Activated naive CD8-positive, alpha-beta T cell treated with anti-CD3 and anti-CD28 coated beads, Interleukin-2, amount 50 U/mL, for 24 hours (primary cell): Measurements from ENCODE around the gene ADGRG6.
A peak's percentile ranks its signal among the peaks of the same experiment; 100 is the strongest.

Source experiments
- ATAC-seq: fragments of 150-1000 bp; cut with Tn5 transposase; one replicate; pipeline ENCODE4 v1.10.0; 2021
- DNase-seq: peaks from one replicate; pipeline ENCODE4 v3.0.0; 2021
- H3K27ac Mint-ChIP-seq: one replicate; pipeline ENCODE4 v1.8.0; 2021; ENCODE audit warnings: mild to moderate bottlenecking, mixed read lengths
- H3K27me3 Mint-ChIP-seq: one replicate; pipeline ENCODE4 v1.8.0; 2021; ENCODE audit warnings: mixed read lengths
- H3K36me3 Mint-ChIP-seq: one replicate; pipeline ENCODE4 v1.8.0; 2021; ENCODE audit warnings: low read depth, mixed read lengths
- H3K4me1 Mint-ChIP-seq: one replicate; pipeline ENCODE4 v1.8.0; 2021; ENCODE audit warnings: mixed read lengths
- H3K4me3 Mint-ChIP-seq: one replicate; pipeline ENCODE4 v1.8.0; 2021; ENCODE audit warnings: mild to moderate bottlenecking, moderate library complexity, mixed read lengths
- H3K9me3 Mint-ChIP-seq: one replicate; pipeline ENCODE4 v1.8.0; 2021; ENCODE audit warnings: mixed read lengths

The ADGRG6 gene

DNA sequence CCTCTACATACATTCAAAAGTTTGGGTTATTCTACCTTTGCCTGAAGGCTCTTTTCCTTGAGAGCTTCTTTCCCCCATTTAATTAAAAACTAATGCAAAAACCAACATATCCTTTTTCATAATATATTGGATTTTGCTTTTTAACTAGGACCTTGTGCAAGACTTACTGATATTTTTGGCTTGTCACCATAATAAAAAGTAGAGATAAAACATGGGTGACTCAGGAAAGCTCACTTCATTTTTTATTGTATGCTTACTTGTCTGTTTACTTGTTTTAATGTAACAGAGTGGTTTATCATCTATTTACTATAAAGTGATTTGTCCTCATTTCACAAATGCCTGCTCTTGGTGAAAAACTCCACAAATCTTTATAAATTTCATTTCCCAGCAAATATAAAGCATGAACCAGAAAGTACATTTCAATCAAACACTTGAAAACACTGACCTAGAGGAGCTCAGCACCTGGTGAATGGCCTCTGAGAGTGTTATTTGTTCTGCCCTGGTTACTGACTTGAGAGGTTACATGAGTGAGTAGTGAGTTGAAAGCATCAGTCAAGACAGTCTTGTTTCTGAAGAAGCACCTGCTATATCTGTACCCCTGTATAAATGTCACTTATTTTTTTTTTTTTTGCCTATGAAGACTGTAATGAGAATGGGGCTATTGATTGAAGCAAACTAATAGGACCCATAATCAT, 20.8 kb downstream of the ADGRG6 start:
- no peak overlapping the region for H3K4me3 Mint-ChIP-seq
- no peak for DNase-seq
- H3K4me1 Mint-ChIP-seq, result no peaks in the 10 kb centered on the region
- no peaks in the 10 kb centered on the region for H3K27me3 Mint-ChIP-seq
- no peaks in the 10 kb centered on the region for H3K9me3 Mint-ChIP-seq
- ATAC-seq, result no peak
- H3K27ac Mint-ChIP-seq, result no peak overlapping the region
- H3K36me3 Mint-ChIP-seq, result no peaks in the 10 kb centered on the region

DNA sequence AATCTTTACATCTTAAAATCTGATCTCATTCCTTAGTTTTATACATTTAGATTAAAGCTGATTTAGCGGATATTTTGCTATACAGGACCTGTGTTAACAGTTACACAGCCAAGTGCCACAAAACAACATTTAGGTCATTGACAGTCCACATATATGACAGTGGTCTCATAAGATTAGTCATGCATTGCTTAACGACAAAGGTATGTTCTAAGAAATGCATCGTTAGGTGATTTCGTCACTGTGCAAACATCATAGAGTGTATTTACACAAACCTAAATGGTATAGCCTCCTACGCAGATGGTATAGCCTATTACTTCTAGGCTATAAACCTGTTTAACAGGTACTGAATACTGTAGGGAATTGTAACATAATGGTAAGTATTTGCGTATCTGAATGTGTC, 21.6 kb downstream of the ADGRG6 start:
- Mint-ChIP-seq H3K4me3 (no peak overlapping the region), H3K27ac (no peak overlapping the region), H3K27me3 (no peaks in the 10 kb centered on the region), H3K4me1 (no peaks in the 10 kb centered on the region), H3K36me3 (no peaks in the 10 kb centered on the region), H3K9me3 (no peaks in the 10 kb centered on the region)
- DNase-seq (no peak), ATAC-seq (no peak)

DNA sequence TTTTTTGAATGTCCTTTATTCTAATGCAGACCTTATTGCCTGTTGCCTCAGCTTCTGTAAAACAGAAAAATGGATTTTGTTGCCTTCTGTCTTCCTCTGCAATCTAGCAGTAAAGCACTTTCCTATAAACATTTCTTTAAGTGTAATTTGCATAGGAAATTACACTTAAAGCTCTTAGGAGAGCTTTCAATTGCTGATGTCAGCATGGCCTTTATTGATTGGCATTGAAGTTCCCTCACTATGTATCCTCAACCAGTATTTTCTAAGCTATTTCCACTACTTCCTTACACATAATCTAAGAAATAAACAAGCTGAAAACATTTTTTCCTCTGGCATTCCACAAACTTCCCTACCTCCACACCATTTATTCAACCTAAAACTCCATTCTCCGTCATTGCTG, 22.3 kb downstream of the ADGRG6 start:
- Mint-ChIP-seq H3K27ac (no peak overlapping the region), H3K27me3 (no peaks in the 10 kb centered on the region), H3K4me1 (no peaks in the 10 kb centered on the region), H3K9me3 (no peaks in the 10 kb centered on the region), H3K4me3 (no peak overlapping the region), H3K36me3 (no peaks in the 10 kb centered on the region)
- no peak for ATAC-seq
- no peak for DNase-seq

DNA sequence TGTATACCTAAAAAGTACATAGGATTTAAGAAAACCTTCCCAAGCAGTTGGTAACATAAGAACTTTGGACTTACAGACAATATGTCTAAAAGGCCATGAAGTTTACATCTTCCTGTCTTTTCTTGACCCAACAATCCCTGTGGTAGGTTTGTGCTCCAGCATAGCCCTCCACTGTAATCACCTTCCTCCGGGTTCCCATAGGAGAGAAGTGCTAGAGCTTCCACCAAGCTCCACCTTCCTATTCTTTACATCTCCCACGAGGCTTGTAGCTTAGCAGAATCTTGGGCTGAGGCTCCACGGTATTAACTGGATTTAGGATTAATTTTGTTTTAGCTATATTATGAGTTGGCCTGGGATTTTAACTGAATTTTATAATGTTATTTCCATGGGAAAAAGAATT, 23.3 kb downstream of the ADGRG6 start:
- no peak overlapping the region for H3K4me3 Mint-ChIP-seq
- H3K9me3 Mint-ChIP-seq, result no peaks in the 10 kb centered on the region
- no peaks in the 10 kb centered on the region for H3K36me3 Mint-ChIP-seq
- no peak overlapping the region for H3K27ac Mint-ChIP-seq
- H3K27me3 Mint-ChIP-seq, result no peaks in the 10 kb centered on the region
- no peak for ATAC-seq
- H3K4me1 Mint-ChIP-seq, result peaks cover 5% of the 10 kb centered on the region
- DNase-seq, result no peak

DNA sequence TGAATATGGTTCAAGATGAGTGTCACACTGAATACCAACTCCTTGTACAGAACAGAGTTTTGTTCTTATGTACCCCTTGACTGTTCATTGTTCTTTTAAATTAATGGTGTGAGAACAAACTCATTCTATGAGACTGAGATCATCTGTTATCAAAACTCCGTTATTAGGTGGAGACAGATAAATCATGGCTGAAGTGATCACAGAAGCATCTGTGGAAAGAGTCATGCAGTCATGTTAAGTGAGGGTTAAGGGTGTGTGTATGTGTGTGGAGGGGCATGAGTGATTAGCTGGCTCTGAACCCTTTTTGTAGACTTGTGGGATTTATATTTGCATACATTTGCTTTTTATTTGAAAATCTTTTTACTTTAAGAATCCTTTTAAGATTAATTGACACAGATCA, 24.7 kb downstream of the ADGRG6 start:
- H3K9me3 Mint-ChIP-seq, result no peaks in the 10 kb centered on the region
- H3K36me3 Mint-ChIP-seq, result no peaks in the 10 kb centered on the region
- ATAC-seq (no peak), DNase-seq (no peak)
- H3K4me1 Mint-ChIP-seq, result peaks cover 18% of the 10 kb centered on the region
- H3K4me3 Mint-ChIP-seq, result no peak overlapping the region
- no peak overlapping the region for H3K27ac Mint-ChIP-seq
- no peaks in the 10 kb centered on the region for H3K27me3 Mint-ChIP-seq

DNA sequence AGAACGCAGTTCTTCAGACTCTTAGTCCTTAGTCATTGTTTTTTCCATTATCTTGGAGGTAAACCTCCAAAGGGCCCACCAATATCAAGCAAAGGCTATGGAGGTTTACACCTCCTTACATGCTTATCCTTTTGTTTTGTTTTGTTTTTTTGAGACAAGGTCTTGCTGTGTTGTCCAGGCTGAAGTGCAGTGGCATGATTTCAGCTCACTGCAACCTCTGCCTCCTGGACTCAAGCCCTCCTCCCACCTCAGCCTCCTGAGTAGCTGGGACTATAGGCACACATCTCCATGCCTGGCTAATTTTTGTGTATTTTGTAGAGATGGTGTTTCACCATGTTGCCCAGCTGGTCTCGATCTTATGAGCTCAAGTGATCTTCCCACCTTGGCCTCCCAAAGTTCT, 26.3 kb downstream of the ADGRG6 start:
- Mint-ChIP-seq H3K9me3 (no peaks in the 10 kb centered on the region), H3K4me3 (no peak overlapping the region)
- ATAC-seq, result no peak

DNA sequence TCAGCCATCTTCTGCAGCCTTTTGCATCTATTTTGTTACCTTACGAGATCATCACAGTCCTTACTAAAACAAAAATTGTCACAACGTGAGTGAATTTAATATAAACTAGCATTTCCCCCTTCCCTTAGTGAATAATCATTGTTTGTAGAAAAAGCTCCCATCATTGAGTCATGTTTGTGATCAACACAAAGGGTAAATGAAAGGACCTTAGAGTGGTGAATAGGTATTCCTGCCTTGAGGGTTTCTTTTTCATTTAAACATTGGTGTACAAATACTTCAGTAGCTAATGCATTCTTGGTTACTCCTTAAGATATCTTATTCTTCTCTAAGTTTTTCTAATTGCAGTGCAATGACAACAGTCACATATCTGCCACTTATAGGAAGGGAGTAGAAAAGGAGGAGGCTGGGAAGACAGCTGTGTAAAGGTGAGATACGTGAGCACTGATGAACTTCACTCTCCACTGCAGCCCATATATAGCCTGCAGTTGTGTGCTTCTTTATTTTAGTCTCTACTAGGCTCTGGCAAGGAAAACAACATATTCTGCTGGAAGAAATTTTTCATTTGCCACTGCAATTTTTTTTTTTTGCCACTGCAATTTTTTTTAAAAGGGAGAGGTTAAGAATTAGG, 27.8 kb downstream of the ADGRG6 start:
- DNase-seq (no peak), ATAC-seq (no peak)
- H3K27me3 Mint-ChIP-seq, result no peaks in the 10 kb centered on the region
- H3K4me1 Mint-ChIP-seq, result peaks cover 21% of the 10 kb centered on the region
- H3K9me3 Mint-ChIP-seq, result no peaks in the 10 kb centered on the region
- no peaks in the 10 kb centered on the region for H3K36me3 Mint-ChIP-seq
- H3K27ac Mint-ChIP-seq, result no peak overlapping the region
- no peak overlapping the region for H3K4me3 Mint-ChIP-seq

More for the DNA sequence above, 26.3 kb downstream of the ADGRG6 start:
- Mint-ChIP-seq H3K36me3 (no peaks in the 10 kb centered on the region), H3K27me3 (no peaks in the 10 kb centered on the region), H3K27ac (no peak overlapping the region), H3K4me1 (peaks cover 21% of the 10 kb centered on the region)
- DNase-seq, result no peak

DNA sequence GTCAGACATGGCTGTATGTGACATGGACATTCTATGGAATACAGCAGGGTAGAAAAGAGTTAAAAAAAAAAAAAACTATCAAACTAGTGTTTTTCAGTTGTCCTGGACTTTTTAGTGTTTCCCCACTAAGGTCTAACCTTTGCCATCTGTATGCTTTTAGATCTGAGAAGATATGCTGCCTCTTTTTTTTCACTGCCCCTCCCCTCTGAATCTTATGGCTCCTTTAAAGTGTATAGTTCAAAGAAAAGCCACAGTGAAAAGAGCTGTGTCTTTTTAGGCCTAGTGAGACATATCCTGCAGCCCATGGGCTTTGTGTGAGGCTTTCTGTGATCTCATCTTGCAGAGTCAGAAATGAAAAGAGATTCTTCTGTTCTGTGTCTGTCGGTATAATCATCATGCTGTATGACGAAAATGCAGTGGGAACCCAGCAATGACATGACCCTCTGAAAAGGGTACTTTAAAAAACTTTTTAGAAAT, 29.3 kb downstream of the ADGRG6 start:
- Mint-ChIP-seq H3K4me1 (peaks cover 21% of the 10 kb centered on the region), H3K36me3 (no peaks in the 10 kb centered on the region), H3K27me3 (no peaks in the 10 kb centered on the region), H3K4me3 (peak overlapping the region; percentile 30), H3K9me3 (no peaks in the 10 kb centered on the region), H3K27ac (peak overlapping the region; percentile 20)
- DNase-seq, result peak; percentile 2
- ATAC-seq, result peak; percentile 98

DNA sequence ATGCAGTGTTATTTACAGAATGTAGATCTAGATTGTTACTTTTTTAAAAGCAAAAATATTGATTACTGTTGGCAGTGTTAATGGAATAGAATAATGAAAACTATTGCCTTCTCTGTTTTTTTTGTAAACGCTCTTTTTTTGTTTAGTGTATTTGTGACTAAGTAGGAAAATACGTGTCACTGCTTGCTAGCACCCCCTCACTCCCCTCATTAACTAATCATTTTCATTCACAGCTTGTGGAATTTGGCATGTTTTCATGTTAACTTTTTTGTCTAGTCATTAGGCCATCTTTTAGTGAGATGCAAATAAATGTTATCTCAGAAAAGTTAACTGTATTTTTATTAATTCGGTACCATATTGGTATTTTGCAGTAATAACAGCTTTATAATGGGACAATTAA, 29.8 kb downstream of the ADGRG6 start:
- ATAC-seq (no peak), DNase-seq (no peak)
- peak overlapping the region; percentile 20 for H3K27ac Mint-ChIP-seq
- H3K4me1 Mint-ChIP-seq, result peaks cover 21% of the 10 kb centered on the region
- peak overlapping the region; percentile 30 for H3K4me3 Mint-ChIP-seq
- H3K36me3 Mint-ChIP-seq, result no peaks in the 10 kb centered on the region
- H3K27me3 Mint-ChIP-seq, result no peaks in the 10 kb centered on the region
- H3K9me3 Mint-ChIP-seq, result no peaks in the 10 kb centered on the region

DNA sequence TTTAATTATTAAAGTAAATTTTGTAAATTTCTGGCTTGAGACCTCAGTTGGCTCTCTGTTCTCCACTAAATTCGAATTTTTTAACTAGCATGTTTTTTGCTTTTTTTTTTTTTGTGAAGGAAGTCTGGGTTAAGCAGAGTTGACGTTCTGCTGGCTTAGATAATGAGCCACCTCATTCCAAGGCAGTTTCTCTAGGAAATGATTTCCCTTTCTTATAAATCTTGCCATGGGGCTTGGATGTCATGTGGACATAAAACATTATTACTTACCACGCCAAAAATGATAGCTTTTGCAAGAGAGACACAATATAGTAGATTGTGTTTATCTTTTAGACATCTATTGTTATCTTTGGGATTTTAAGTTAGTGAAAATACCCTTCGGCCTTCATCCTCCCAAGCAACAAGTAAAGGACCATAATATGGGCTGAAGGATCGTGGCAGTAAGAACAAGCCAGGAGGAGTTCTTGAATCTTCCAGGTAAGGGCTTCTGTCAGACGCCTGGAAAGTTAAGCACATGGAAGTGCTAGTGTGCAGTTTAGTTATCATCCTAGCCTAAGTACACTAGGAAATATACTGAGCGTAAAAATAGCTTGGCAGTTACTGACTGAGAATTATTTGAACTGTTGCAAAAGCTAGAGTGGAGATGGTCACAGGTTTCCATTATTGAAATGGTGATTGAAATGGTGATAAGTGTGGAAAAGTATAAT, 30.7 kb downstream of the ADGRG6 start:
- Mint-ChIP-seq H3K27me3 (no peaks in the 10 kb centered on the region), H3K4me1 (peaks cover 21% of the 10 kb centered on the region), H3K9me3 (no peaks in the 10 kb centered on the region), H3K4me3 (no peak overlapping the region), H3K36me3 (no peaks in the 10 kb centered on the region), H3K27ac (no peak overlapping the region)
- DNase-seq (no peak), ATAC-seq (no peak)

DNA sequence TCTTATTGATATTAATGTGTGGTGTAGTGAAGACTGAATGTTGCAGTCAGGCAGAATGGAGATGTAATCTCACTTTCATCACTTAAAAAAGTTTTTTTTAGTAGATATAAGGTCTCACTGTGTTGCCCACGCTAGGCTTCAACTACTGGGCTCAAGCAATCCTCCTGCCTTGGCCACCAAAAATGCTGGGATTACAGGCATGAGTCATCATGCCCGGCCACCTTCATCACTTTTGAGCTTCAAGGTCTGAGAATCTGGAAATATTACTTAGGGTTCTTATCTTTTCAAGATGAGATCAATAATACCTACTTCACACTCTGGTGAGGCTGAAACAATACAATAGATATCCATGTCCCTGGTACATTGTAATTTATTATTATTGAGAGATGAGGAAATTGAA, 31.6 kb downstream of the ADGRG6 start:
- no peak for ATAC-seq
- Mint-ChIP-seq H3K27me3 (no peaks in the 10 kb centered on the region), H3K4me1 (peaks cover 21% of the 10 kb centered on the region), H3K36me3 (no peaks in the 10 kb centered on the region), H3K9me3 (no peaks in the 10 kb centered on the region), H3K4me3 (no peak overlapping the region), H3K27ac (no peak overlapping the region)
- DNase-seq, result no peak

DNA sequence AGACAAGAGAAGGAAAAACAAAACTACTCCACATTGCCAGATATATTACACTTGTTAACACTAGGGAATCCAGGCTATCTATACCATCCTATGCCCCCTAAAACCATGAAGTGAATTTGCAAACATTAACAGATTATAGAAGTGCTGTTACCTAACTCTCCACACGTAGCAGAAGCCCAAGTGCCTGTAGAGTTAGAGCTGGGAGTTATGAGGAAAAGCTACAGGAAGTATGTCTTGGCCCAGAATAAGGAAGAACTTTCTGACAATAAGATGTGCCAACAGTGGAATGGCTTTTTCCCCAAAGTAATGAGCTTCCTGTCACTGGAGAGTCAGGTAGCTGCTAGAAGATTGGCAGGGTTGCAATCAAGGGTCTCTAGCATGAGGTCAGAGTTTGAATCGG, 32.5 kb downstream of the ADGRG6 start:
- ATAC-seq (no peak), DNase-seq (no peak)
- no peaks in the 10 kb centered on the region for H3K27me3 Mint-ChIP-seq

DNA sequence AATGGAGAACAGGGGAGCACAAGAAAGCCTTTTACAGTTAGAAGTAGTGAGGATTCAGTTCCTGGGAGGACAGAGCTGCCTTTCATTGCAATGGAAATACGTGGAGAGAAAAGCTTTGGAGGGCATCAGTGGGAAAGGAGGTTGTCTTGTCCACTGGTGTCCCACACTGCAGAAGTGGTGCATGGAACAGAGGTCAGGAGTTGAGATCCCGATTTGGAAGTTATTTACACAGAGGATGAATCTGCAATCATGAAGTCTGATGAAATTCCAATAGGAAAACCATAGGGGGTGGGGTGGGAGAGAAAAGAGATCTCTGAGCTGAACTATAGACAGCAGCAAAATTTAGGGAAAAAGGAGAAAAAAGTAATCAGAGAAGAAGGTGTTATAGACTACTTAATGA, 33.6 kb downstream of the ADGRG6 start:
- H3K9me3 Mint-ChIP-seq, result no peaks in the 10 kb centered on the region
- no peak overlapping the region for H3K27ac Mint-ChIP-seq
- H3K4me3 Mint-ChIP-seq, result no peak overlapping the region
- DNase-seq, result no peak
- ATAC-seq, result no peak
- H3K4me1 Mint-ChIP-seq, result peaks cover 13% of the 10 kb centered on the region
- H3K27me3 Mint-ChIP-seq, result no peaks in the 10 kb centered on the region
- no peaks in the 10 kb centered on the region for H3K36me3 Mint-ChIP-seq

More for the DNA sequence above, 32.5 kb downstream of the ADGRG6 start:
- no peak overlapping the region for H3K27ac Mint-ChIP-seq
- H3K4me3 Mint-ChIP-seq, result no peak overlapping the region
- H3K36me3 Mint-ChIP-seq, result no peaks in the 10 kb centered on the region
- no peaks in the 10 kb centered on the region for H3K9me3 Mint-ChIP-seq
- H3K4me1 Mint-ChIP-seq, result peaks cover 21% of the 10 kb centered on the region

DNA sequence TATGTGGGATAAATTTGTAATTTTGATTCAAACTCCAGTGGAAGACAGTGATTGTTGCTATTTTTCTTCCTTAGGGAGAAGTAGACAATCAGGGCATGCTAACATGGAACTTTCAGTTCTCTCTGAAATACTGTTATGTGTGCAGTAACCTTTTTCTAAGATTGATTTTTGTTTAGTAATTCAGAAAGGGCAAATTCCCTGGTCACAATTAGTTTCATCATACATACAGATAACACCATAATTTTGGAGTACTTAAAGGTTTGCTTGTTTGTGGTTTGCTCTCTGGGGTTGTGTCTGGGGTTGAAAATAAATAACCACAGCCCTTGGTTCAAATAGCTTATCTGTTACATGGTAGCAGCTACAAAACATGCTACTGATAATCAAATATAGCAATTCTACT, 34.4 kb downstream of the ADGRG6 start:
- ATAC-seq (no peak), DNase-seq (no peak)
- H3K4me1 Mint-ChIP-seq, result peaks cover 7% of the 10 kb centered on the region
- H3K9me3 Mint-ChIP-seq, result no peaks in the 10 kb centered on the region
- H3K4me3 Mint-ChIP-seq, result no peak overlapping the region
- H3K36me3 Mint-ChIP-seq, result no peaks in the 10 kb centered on the region
- no peaks in the 10 kb centered on the region for H3K27me3 Mint-ChIP-seq
- no peak overlapping the region for H3K27ac Mint-ChIP-seq

DNA sequence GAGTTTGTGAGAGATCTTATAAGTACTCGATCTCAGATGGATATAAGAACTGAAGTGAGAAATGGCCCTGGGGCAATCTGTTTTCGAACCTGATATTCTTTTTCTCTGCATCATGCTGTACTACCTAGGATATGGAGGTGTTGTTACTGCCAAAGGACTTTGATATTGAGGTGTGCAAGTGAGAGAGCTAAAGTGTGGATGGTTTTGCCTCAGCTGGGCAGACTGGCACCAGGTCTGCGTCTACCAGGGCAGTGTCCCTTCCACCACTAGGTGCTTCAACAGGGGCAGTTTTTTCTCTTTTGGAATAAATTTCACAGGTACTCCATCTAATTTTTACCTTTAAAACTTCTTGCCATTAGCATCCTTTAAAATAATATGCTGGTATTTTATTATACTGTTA, 35.0 kb downstream of the ADGRG6 start:
- H3K27ac Mint-ChIP-seq, result no peak overlapping the region
- H3K27me3 Mint-ChIP-seq, result no peaks in the 10 kb centered on the region
- no peak for DNase-seq
- peaks cover under 1% of the 10 kb centered on the region for H3K4me1 Mint-ChIP-seq
- H3K9me3 Mint-ChIP-seq, result no peaks in the 10 kb centered on the region
- H3K4me3 Mint-ChIP-seq, result no peak overlapping the region
- ATAC-seq, result no peak
- no peaks in the 10 kb centered on the region for H3K36me3 Mint-ChIP-seq
